ENCODE results near the gene SPATA20. TPM values are rescaled to one million over a fixed set of nuclear protein-coding genes. Genes with fewer than 3 reads are reported as not detected.

Gene SPATA20
- total RNA-seq, 1 donor from 2014 or later, result 22.8 TPM

DNA sequence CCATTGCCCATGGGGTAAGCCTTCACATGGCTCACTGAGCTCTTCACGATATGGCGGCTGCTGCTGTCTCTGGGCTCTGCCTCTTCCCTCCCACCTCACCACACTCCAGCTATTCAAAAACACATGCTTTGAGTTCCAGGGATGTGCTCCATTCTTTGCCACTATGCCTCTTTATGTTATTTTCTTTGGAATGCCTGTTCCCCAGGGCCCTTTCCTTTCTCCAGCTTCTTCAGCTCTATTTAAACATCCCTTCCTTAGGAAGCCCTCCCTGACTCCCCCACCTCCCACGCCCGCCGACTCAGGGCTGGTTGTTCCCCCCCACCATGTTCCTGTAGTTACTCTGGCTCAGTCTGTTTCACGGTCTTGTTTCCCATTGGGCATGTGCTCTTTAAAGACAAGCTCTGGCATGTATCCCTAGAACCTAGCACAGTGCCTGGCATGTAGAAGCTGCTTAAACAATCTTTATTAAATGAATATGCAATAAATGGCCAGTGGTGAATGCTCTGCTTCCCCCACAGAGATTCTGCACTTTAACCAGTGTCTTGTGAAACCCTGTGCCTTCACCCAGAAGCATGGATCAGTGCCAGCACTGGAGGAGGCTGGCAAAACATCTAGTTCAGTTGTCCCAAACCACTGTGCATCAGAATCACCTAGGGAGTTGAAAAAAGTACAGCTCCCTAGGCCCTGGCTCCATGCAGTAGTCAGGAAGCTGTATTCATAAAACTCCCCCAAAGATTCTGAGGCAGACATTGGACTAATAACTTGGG lies 31.9 kb upstream of the SPATA20 start:
- H3K27ac ChIP-seq, result no peak overlapping the region
- no peaks in the 10 kb centered on the region for H3K27me3 ChIP-seq
- H3K9me3 ChIP-seq (ENCODE audit: low read depth), result no peaks in the 10 kb centered on the region
- H3K27me3 Mint-ChIP-seq (ENCODE audit: insufficient read depth, low read depth), result peaks cover 19% of the 10 kb centered on the region
- H2AFZ ChIP-seq (replicated peaks), result peak overlapping the region; percentile 11
- no peaks in the 10 kb centered on the region for H3K36me3 ChIP-seq
- H3K79me2 ChIP-seq (ENCODE audit: low read depth), result no peaks in the 10 kb centered on the region
- H3K9me3 Mint-ChIP-seq, result no peaks in the 10 kb centered on the region
- H4K20me1 ChIP-seq (ENCODE audit: low read depth), result no peaks in the 10 kb centered on the region
- no peaks in the 10 kb centered on the region for H3K36me3 Mint-ChIP-seq
- peak overlapping the region; percentile 35 for H3K4me2 ChIP-seq
- H3K9ac ChIP-seq, result no peak overlapping the region
- TF ChIP-seq CTCF (IDR thresholded peaks at IDR 0.05) (no peak), EZH2 (IDR thresholded peaks at IDR 0.05) (no peak), EZH2phosphoT487 (IDR thresholded peaks at IDR 0.05) (no peak)
- no peaks in the 10 kb centered on the region for H3F3A ChIP-seq (ENCODE audit: low read depth)
- DNase-seq (ENCODE audit: low spot score), result peak; percentile 55
- H3K4me1 Mint-ChIP-seq, result peaks cover 49% of the 10 kb centered on the region
- peak overlapping the region; percentile 23 for H3K4me3 Mint-ChIP-seq
- H3K4me1 ChIP-seq, result peaks cover 11% of the 10 kb centered on the region
- peak overlapping the region; percentile 22 for H3K27ac Mint-ChIP-seq
- H3K4me3 ChIP-seq, result no peak overlapping the region

DNA sequence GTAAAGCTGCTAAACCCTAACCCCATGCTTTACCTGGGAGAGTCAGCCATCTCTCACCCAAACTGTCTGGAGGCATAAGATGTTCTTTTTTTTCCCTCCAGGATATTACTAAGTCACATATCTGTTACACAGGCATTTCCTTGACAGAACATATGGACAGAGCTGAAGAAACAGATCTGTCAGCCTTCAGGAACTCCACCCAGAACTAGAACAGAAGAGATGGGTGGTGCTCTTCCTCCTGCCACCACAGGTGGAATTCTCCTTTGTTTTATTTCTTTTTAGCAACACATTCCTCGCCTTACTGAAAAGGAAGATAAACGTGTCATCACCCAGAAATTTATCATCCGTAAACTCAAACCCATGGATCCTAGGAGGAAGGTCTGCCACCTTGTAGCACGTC lies 30.0 kb upstream of the SPATA20 start:
- peaks cover 11% of the 10 kb centered on the region for H3K4me1 ChIP-seq
- H3K9me3 Mint-ChIP-seq, result no peaks in the 10 kb centered on the region
- H3K9ac ChIP-seq, result no peak overlapping the region
- H3K27me3 ChIP-seq, result no peaks in the 10 kb centered on the region
- H3K4me3 ChIP-seq, result no peak overlapping the region
- H4K20me1 ChIP-seq (ENCODE audit: low read depth), result no peaks in the 10 kb centered on the region
- no peaks in the 10 kb centered on the region for H3K36me3 Mint-ChIP-seq
- H3K4me2 ChIP-seq, result no peak overlapping the region
- H3K4me3 Mint-ChIP-seq, result no peak overlapping the region
- no peak overlapping the region for H3K27ac Mint-ChIP-seq
- no peaks in the 10 kb centered on the region for H3K79me2 ChIP-seq (ENCODE audit: low read depth)
- H3K27ac ChIP-seq, result no peak overlapping the region
- DNase-seq (ENCODE audit: low spot score), result no peak
- H3K36me3 ChIP-seq, result no peaks in the 10 kb centered on the region
- TF ChIP-seq EZH2 (IDR thresholded peaks at IDR 0.05) (no peak), EZH2phosphoT487 (IDR thresholded peaks at IDR 0.05) (no peak), CTCF (IDR thresholded peaks at IDR 0.05) (no peak)
- H3K27me3 Mint-ChIP-seq (ENCODE audit: insufficient read depth, low read depth), result peaks cover 15% of the 10 kb centered on the region
- H3K4me1 Mint-ChIP-seq, result peaks cover 36% of the 10 kb centered on the region
- no peaks in the 10 kb centered on the region for H3K9me3 ChIP-seq (ENCODE audit: low read depth)
- H2AFZ ChIP-seq (replicated peaks), result no peak overlapping the region
- H3F3A ChIP-seq (ENCODE audit: low read depth), result no peaks in the 10 kb centered on the region

DNA sequence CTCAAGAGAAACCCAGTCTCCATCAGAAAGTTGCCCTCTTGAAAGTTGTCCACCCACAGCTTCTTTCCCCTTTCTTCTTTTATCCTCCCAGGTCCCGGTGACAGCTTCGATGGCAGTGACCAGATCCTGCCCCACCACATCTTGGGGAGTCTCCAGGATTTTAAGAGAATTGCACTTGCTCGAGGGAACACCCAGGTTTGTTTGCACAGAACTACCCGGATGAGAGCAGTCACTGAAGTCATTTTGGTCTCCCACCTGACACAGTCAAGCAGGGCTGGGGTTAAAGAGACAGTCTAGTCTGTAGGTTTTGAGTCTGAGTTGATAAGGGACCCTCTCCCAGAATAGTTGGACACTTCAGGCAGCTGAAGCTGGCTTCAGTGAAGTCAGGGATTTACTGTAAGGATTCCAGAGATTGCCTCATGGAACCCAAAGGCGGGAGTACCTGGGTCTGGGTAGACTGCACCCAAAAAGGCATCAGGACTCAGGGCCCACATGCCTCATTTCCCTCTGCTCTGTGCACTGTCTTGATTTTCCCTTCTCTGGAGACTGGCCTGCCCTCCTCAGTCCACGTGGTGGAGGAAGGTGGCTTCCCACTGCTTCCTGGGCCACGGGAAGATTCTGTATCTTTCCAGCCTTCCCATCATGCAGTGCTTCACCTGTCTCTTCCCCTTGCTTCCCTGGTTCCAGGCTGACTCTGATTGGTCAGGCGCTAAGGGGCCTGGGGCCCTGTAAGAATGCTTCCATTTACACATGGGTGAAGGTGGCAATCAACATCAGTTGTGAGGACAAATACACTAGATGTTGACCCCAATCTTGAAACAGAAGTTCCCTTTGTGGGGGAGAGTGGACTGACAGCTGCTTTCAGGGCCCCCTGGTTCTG lies 29.2 kb upstream of the SPATA20 start:
- Histone ChIP-seq H3K36me3 (no peaks in the 10 kb centered on the region), H2AFZ (replicated peaks) (no peak overlapping the region), H4K20me1 (ENCODE audit: low read depth) (no peaks in the 10 kb centered on the region), H3K4me1 (peaks cover 11% of the 10 kb centered on the region), H3K27me3 (no peaks in the 10 kb centered on the region), H3F3A (ENCODE audit: low read depth) (no peaks in the 10 kb centered on the region), H3K4me3 (no peak overlapping the region), H3K9me3 (ENCODE audit: low read depth) (no peaks in the 10 kb centered on the region), H3K27ac (no peak overlapping the region), H3K4me2 (no peak overlapping the region), H3K79me2 (ENCODE audit: low read depth) (no peaks in the 10 kb centered on the region), H3K9ac (no peak overlapping the region)
- H3K4me1 Mint-ChIP-seq, result peaks cover 34% of the 10 kb centered on the region
- no peaks in the 10 kb centered on the region for H3K36me3 Mint-ChIP-seq
- no peak overlapping the region for H3K4me3 Mint-ChIP-seq
- no peak for TF ChIP-seq EZH2 (IDR thresholded peaks at IDR 0.05)
- TF ChIP-seq EZH2phosphoT487 (IDR thresholded peaks at IDR 0.05), result no peak
- no peak for TF ChIP-seq CTCF (IDR thresholded peaks at IDR 0.05)
- H3K27ac Mint-ChIP-seq, result no peak overlapping the region
- no peaks in the 10 kb centered on the region for H3K9me3 Mint-ChIP-seq
- no peak for DNase-seq (ENCODE audit: low spot score)
- H3K27me3 Mint-ChIP-seq (ENCODE audit: insufficient read depth, low read depth), result peaks cover 10% of the 10 kb centered on the region

Measured in neural progenitor cell (in vitro differentiated cells).